Keratinocyte (primary cell): ENCODE data around the gene MDFI. TPM values are rescaled to one million over a fixed set of nuclear protein-coding genes. Genes with fewer than 3 reads are reported as not detected.

Experiments used
- DNase-seq: peaks from one replicate; pipeline ENCODE4 v3.0.0-alpha.2; 2011; ENCODE audit warnings: low read depth, missing footprints, low spot score
- FAIRE-seq: peaks from 2 replicates; lab custom pipeline; 2011; peaks lifted over from hg19 to GRCh38; lab: Jason Lieb, UNC
- H2AFZ ChIP-seq: 2 replicates; pipeline ENCODE4 v1.6.0; 2012; ENCODE audit warnings: low read length, control low read depth, inconsistent platforms; ENCODE audit not compliant: control insufficient read depth
- H3K27ac ChIP-seq: 2 replicates; pipeline ENCODE4 v1.5.1; 2011; ENCODE audit warnings: low read length; ENCODE audit not compliant: control insufficient read depth, insufficient read depth
- H3K27me3 ChIP-seq: 3 replicates; pipeline ENCODE4 v1.6.0; 2011; ENCODE audit warnings: low read length; ENCODE audit not compliant: control insufficient read depth, insufficient read depth; ENCODE audit errors: extremely low read depth
- H3K36me3 ChIP-seq, 2 experiments: 2 replicates in 1 of 2; 3 replicates in 1 of 2; pipeline ENCODE4 v1.5.1; 2011; ENCODE audit warnings: low read length in 2 of 2, mild to moderate bottlenecking in 1 of 2; ENCODE audit not compliant: control insufficient read depth in 2 of 2, insufficient read depth in 2 of 2; ENCODE audit errors: extremely low read depth in 1 of 2
- H3K4me1 ChIP-seq: 3 replicates; pipeline ENCODE4 v1.5.1; 2011; ENCODE audit warnings: low read length; ENCODE audit not compliant: control insufficient read depth, insufficient read depth; ENCODE audit errors: extremely low read depth
- H3K4me2 ChIP-seq: 3 replicates; pipeline ENCODE4 v1.6.0; 2011; ENCODE audit warnings: low read depth, low read length; ENCODE audit not compliant: control insufficient read depth, insufficient read depth; ENCODE audit errors: extremely low read depth
- H3K4me3 ChIP-seq, 3 experiments: fragments of 200-600 bp in 1 of 3; sonication (generic) in 1 of 3; 2 replicates in 2 of 3; 3 replicates in 1 of 3; pipeline ENCODE4 v1.5.1; 2011 to 2016; ENCODE audit warnings: low read length in 3 of 3, mild to moderate bottlenecking in 3 of 3, control low read depth in 2 of 3, inconsistent platforms in 1 of 3, low read depth in 1 of 3, mixed read lengths in 1 of 3, mixed run types in 1 of 3, moderate library complexity in 1 of 3; ENCODE audit not compliant: control insufficient read depth in 2 of 3, insufficient read depth in 2 of 3; ENCODE audit errors: extremely low read depth in 1 of 3
- H3K79me2 ChIP-seq: 2 replicates; pipeline ENCODE4 v1.6.0; 2012; ENCODE audit warnings: low read length; ENCODE audit not compliant: control insufficient read depth, insufficient read depth
- H3K9ac ChIP-seq: 3 replicates; pipeline ENCODE4 v1.6.0; 2011; ENCODE audit warnings: low read length; ENCODE audit not compliant: control insufficient read depth, insufficient read depth; ENCODE audit errors: extremely low read depth
- H3K9me1 ChIP-seq: 3 replicates; pipeline ENCODE4 v1.6.0; 2011; ENCODE audit warnings: low read length; ENCODE audit not compliant: control insufficient read depth, insufficient read depth; ENCODE audit errors: extremely low read depth
- H3K9me3 ChIP-seq: 2 replicates; pipeline ENCODE4 v1.5.1; 2012; ENCODE audit warnings: low read depth, low read length; ENCODE audit not compliant: control insufficient read depth
- H4K20me1 ChIP-seq: 3 replicates; pipeline ENCODE4 v1.6.0; 2011; ENCODE audit warnings: low read length; ENCODE audit not compliant: control insufficient read depth, insufficient read depth; ENCODE audit errors: extremely low read depth
- CTCF ChIP-seq, 3 experiments: IDR thresholded peaks in 1 of 3; conservative IDR thresholded peaks in 1 of 3; optimal IDR thresholded peaks in 1 of 3; 2 replicates in 2 of 3; 3 replicates in 1 of 3; pipeline versions ENCODE3 to v1.5.1; 2011; ENCODE audit warnings: low read length in 3 of 3, mild to moderate bottlenecking in 3 of 3, moderate library complexity in 2 of 3, control low read depth in 1 of 3, inconsistent platforms in 1 of 3; ENCODE audit not compliant: insufficient read depth in 2 of 3; ENCODE audit errors: extremely low read depth in 1 of 3
- EZH2 ChIP-seq: IDR thresholded peaks from one replicate; pipeline ENCODE4 v1.6.1; 2012; ENCODE audit warnings: inconsistent platforms, mild to moderate bottlenecking, low read length, moderate library complexity
- dilution Hi-C: fragments of 300-500 bp; cut with MboI; formaldehyde crosslinking; loops from one replicate; pipeline ENCODE4 v1.7.0; 2020; ENCODE audit warnings: low sequenced_read_pairs; ENCODE audit not compliant: extremely low pct_ligation_motif_present
- polyA plus RNA-seq, 5 experiments: library from polyadenylated mRNA; depleted of rRNA in 3 of 5; stranded (reverse) in 3 of 5; stranded (forward) in 1 of 5; unstranded in 1 of 5; fragments of >200 nt; gene quantifications; 1 replicate in 1 of 5; 2 replicates in 3 of 5; 3 replicates in 1 of 5; pipeline versions ENCODE4 v1.2.1 to v1.2.3, GENCODE V29; 2011 to 2012; ENCODE audit warnings: missing spikeins in 2 of 5, low read depth in 1 of 5, low replicate concordance in 1 of 5

The MDFI gene
- polyA plus RNA-seq, 1 donor (not counting 4 experiments of a cell fraction or from before 2014, with no cell fraction given), result 60.1 TPM

GRCh38 chr6:41589636-41590622 lies 48.3 kb upstream of the MDFI start:
- FAIRE-seq, result no peak
- no peak overlapping the region for H3K9ac ChIP-seq
- dilution Hi-C loops, result no loop called here
- no peak for TF ChIP-seq CTCF (optimal IDR thresholded peaks at IDR 0.05 in 1 of 3, IDR thresholded peaks at IDR 0.05 in 1 of 3, conservative IDR thresholded peaks at IDR 0.05 in 1 of 3; ENCODE audit: extremely low read depth in 1 of 3, insufficient read depth in 2 of 3, low read length in 3 of 3)
- TF ChIP-seq EZH2, result no peak
- H3K27ac ChIP-seq, result no peak overlapping the region
- DNase-seq, result no peak
- no peaks in the 10 kb centered on the region for H3K4me1 ChIP-seq
- no peak overlapping the region for H3K4me3 ChIP-seq
- no peaks in the 10 kb centered on the region for H3K9me3 ChIP-seq
- no peak overlapping the region for H2AFZ ChIP-seq
- no peaks in the 10 kb centered on the region for H3K27me3 ChIP-seq
- no peak overlapping the region for H3K4me2 ChIP-seq
- H3K79me2 ChIP-seq, result no peaks in the 10 kb centered on the region
- H4K20me1 ChIP-seq, result peaks cover 5% of the 10 kb centered on the region
- H3K36me3 ChIP-seq, result peaks cover 5 to 15% of the 10 kb centered on the region in 2 experiments
- no peaks in the 10 kb centered on the region for H3K9me1 ChIP-seq

GRCh38 chr6:41591122-41591521 lies 47.1 kb upstream of the MDFI start:
- dilution Hi-C loops, result no loop called here
- FAIRE-seq, result no peak
- no peak overlapping the region for H2AFZ ChIP-seq
- no peaks in the 10 kb centered on the region for H3K4me1 ChIP-seq
- H3K9ac ChIP-seq, result no peak overlapping the region
- H3K9me1 ChIP-seq, result no peaks in the 10 kb centered on the region
- H3K4me2 ChIP-seq, result no peak overlapping the region
- H3K79me2 ChIP-seq, result no peaks in the 10 kb centered on the region
- H3K9me3 ChIP-seq, result no peaks in the 10 kb centered on the region
- peaks cover 5% of the 10 kb centered on the region for H4K20me1 ChIP-seq
- no peak overlapping the region for H3K27ac ChIP-seq
- no peak overlapping the region for H3K4me3 ChIP-seq
- H3K27me3 ChIP-seq, result no peaks in the 10 kb centered on the region
- DNase-seq, result no peak
- no peak for TF ChIP-seq EZH2
- no peak for TF ChIP-seq CTCF (optimal IDR thresholded peaks at IDR 0.05 in 1 of 3, IDR thresholded peaks at IDR 0.05 in 1 of 3, conservative IDR thresholded peaks at IDR 0.05 in 1 of 3; ENCODE audit: extremely low read depth in 1 of 3, insufficient read depth in 2 of 3, low read length in 3 of 3)
- peaks cover 5 to 17% of the 10 kb centered on the region in 2 experiments for H3K36me3 ChIP-seq
